GM12872 (cell line): ENCODE data around the gene UPF1.

Source experiments
- CTCF ChIP-seq: IDR thresholded peaks from 3 replicates; pipeline ENCODE4 v1.5.1; 2011; ENCODE audit warnings: low read depth, mild to moderate bottlenecking, low read length, moderate library complexity; ENCODE audit not compliant: insufficient read depth

UPF1 gene

GRCh38 chr19:18904334-18905057 lies 72.7 kb downstream of the UPF1 start:
- no peak for TF ChIP-seq CTCF

- no peak for TF ChIP-seq CTCF
Observed at GRCh38 chr19:18905058-18905456, 73.3 kb downstream of the UPF1 start.

- no peak for TF ChIP-seq CTCF
Observed at GRCh38 chr19:18905513-18906236, 73.9 kb downstream of the UPF1 start.

GRCh38 chr19:18906605-18907519 lies 75.1 kb downstream of the UPF1 start:
- TF ChIP-seq CTCF, result no peak

GRCh38 chr19:18908917-18909619 lies 77.3 kb downstream of the UPF1 start:
- TF ChIP-seq CTCF, result no peak

- no peak for TF ChIP-seq CTCF
Observed at GRCh38 chr19:18910010-18910409, 78.3 kb downstream of the UPF1 start.
